ENCODE results near the gene ZNF653. TPM values are rescaled to one million over a fixed set of nuclear protein-coding genes. Genes with fewer than 3 reads are reported as not detected.
A peak's percentile ranks its signal among the peaks of the same experiment; 100 is the strongest.

The ZNF653 gene
- total RNA-seq, 2 donors from 2014 or later = 12.3 to 12.6 TPM

GRCh38 chr19:11504502-11505031 lies 1.1 kb downstream of the ZNF653 start:
- Histone ChIP-seq H3K4me3 (ENCODE audit: low read length) (peak overlapping the region; percentile 81), H3K27me3 (ENCODE audit: control insufficient read depth, insufficient read depth, low read length, poor library complexity, severe bottlenecking) (no peaks in the 10 kb centered on the region), H3K4me1 (ENCODE audit: control insufficient read depth, insufficient read depth, low read length) (no peaks in the 10 kb centered on the region), H3K9me3 (ENCODE audit: control insufficient read depth, low read length) (no peaks in the 10 kb centered on the region), H3K27ac (ENCODE audit: low read depth, low read length) (no peak overlapping the region), H3K36me3 (ENCODE audit: control insufficient read depth, insufficient read depth, low read length) (no peaks in the 10 kb centered on the region), H3K9ac (ENCODE audit: extremely low read depth, low read length, poor library complexity, severe bottlenecking) (peak overlapping the region; percentile 39)
- DNase-seq = no peak
- H3K9me3 Mint-ChIP-seq = no peaks in the 10 kb centered on the region
- H3K27ac Mint-ChIP-seq = peak overlapping the region; percentile 91
- 68 to 75% methylated on average over 6 to 7 of the region's 7 CpGs for WGBS, 2 experiments (ENCODE audit: insufficient coverage in 1 of 2, insufficient read length in 1 of 2)
- TF ChIP-seq CTCF (conservative IDR thresholded peaks at IDR 0.05) = no peak
- H3K27me3 Mint-ChIP-seq (ENCODE audit: insufficient read depth) = no peaks in the 10 kb centered on the region
- H3K4me1 Mint-ChIP-seq = peaks cover 7% of the 10 kb centered on the region
- H3K36me3 Mint-ChIP-seq (ENCODE audit: low read depth) = peaks cover 15% of the 10 kb centered on the region
- peak overlapping the region; percentile 72 for H3K4me3 Mint-ChIP-seq

DNA sequence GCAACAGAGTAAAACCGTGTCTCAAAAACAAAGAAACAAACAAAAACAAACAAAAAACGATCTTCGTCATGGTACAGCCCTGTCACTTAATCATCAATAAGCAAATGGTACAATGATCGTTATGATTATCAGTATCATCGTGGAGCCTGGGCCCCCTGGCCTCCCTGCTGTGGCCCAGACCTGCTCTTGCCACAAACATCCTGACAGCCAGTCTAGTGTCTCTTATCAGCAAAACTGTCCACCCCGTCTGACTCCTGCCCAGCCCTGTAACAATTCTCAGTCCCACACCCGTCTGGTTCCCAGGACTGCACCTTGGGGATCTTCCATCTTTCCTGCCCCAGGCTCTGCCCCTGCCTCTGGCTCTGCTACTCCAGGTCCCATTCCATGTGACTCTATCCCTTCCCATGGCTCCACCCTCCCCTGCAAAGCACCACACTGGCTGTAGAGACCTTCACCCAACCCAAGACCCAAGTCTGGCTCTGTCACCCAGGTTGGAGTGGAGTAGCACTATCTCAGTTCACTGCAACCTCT lies 5.7 kb downstream of the ZNF653 start:
- H3K36me3 Mint-ChIP-seq (ENCODE audit: low read depth) = peaks cover 24% of the 10 kb centered on the region
- 93 to 100% methylated on average over 4 to 7 of the region's 7 CpGs for WGBS, 2 experiments (ENCODE audit: insufficient coverage in 1 of 2, insufficient read length in 1 of 2)
- no peaks in the 10 kb centered on the region for H3K4me1 ChIP-seq (ENCODE audit: control insufficient read depth, insufficient read depth, low read length)
- no peaks in the 10 kb centered on the region for H3K9me3 Mint-ChIP-seq
- no peaks in the 10 kb centered on the region for H3K36me3 ChIP-seq (ENCODE audit: control insufficient read depth, insufficient read depth, low read length)
- H3K27ac Mint-ChIP-seq = peak overlapping the region; percentile 78
- H3K4me1 Mint-ChIP-seq = peaks cover 7% of the 10 kb centered on the region
- no peak overlapping the region for H3K9ac ChIP-seq (ENCODE audit: extremely low read depth, low read length, poor library complexity, severe bottlenecking)
- DNase-seq = no peak
- no peak for TF ChIP-seq CTCF (conservative IDR thresholded peaks at IDR 0.05)
- H3K9me3 ChIP-seq (ENCODE audit: control insufficient read depth, low read length) = no peaks in the 10 kb centered on the region
- no peaks in the 10 kb centered on the region for H3K27me3 Mint-ChIP-seq (ENCODE audit: insufficient read depth)
- H3K27me3 ChIP-seq (ENCODE audit: control insufficient read depth, insufficient read depth, low read length, poor library complexity, severe bottlenecking) = no peaks in the 10 kb centered on the region
- no peak overlapping the region for H3K4me3 Mint-ChIP-seq
- no peak overlapping the region for H3K4me3 ChIP-seq (ENCODE audit: low read length)
- no peak overlapping the region for H3K27ac ChIP-seq (ENCODE audit: low read depth, low read length)

DNA sequence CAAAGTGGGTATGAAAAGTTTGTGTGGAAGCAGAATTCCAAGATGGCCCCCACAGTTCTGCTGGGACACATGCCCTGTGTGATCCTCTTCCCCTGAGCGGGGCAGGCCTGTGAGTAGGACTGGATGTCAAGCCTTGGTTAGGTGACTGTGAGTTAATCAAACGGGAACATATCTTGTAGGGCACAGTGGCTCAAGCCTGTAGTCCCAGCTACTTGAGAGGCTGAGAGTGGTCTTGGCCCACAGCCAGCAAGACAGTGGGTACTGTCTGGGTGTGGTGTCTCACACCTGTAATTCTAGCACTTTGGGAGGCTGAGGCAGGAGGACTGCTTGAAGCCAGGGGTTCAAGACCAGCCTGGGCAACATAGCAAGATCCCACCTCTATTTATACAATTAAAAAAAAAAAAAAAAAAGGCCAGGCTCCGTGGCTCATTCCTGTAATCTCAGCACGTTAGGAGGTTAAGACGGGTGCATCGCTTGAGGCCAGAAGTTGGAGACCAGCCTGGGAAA lies 6.4 kb downstream of the ZNF653 start:
- Mint-ChIP-seq H3K36me3 (ENCODE audit: low read depth) (peaks cover 26% of the 10 kb centered on the region), H3K27me3 (ENCODE audit: insufficient read depth) (no peaks in the 10 kb centered on the region), H3K4me3 (no peak overlapping the region), H3K4me1 (peaks cover under 1% of the 10 kb centered on the region), H3K27ac (no peak overlapping the region), H3K9me3 (no peaks in the 10 kb centered on the region)
- Histone ChIP-seq H3K9me3 (ENCODE audit: control insufficient read depth, low read length) (no peaks in the 10 kb centered on the region), H3K4me1 (ENCODE audit: control insufficient read depth, insufficient read depth, low read length) (no peaks in the 10 kb centered on the region), H3K36me3 (ENCODE audit: control insufficient read depth, insufficient read depth, low read length) (no peaks in the 10 kb centered on the region), H3K27me3 (ENCODE audit: control insufficient read depth, insufficient read depth, low read length, poor library complexity, severe bottlenecking) (no peaks in the 10 kb centered on the region), H3K9ac (ENCODE audit: extremely low read depth, low read length, poor library complexity, severe bottlenecking) (no peak overlapping the region), H3K4me3 (ENCODE audit: low read length) (no peak overlapping the region), H3K27ac (ENCODE audit: low read depth, low read length) (no peak overlapping the region)
- DNase-seq = no peak
- no peak for TF ChIP-seq CTCF (conservative IDR thresholded peaks at IDR 0.05)
- 92 to 95% methylated on average over 4 to 6 of the region's 6 CpGs for WGBS, 2 experiments (ENCODE audit: insufficient coverage in 1 of 2, insufficient read length in 1 of 2)

Measured in endodermal cell (in vitro differentiated cells).